ENCODE results near the gene S100PBP. TPM values are rescaled to one million over a fixed set of nuclear protein-coding genes. Genes with fewer than 3 reads are reported as not detected.
A peak's percentile ranks its signal among the peaks of the same experiment; 100 is the strongest.

Gene S100PBP
- total RNA-seq, 1 experiment from 2014 or later: 69.3 TPM

- no peaks in the 10 kb centered on the region for H3K27me3 ChIP-seq (replicated peaks; ENCODE audit: insufficient read depth, low read depth, low read length, poor library complexity)
- ChIA-PET CTCF (no interaction called here), POLR2A (ENCODE audit: low non-redundant PET) (no interaction called here)
- TSS peak; percentile 46 for BruUV-seq (replicated peaks)
- H3K4me1 ChIP-seq (ENCODE audit: insufficient read depth, low read length, poor library complexity, severe bottlenecking): peaks cover 21% of the 10 kb centered on the region
- TF ChIP-seq, protein P1, sequence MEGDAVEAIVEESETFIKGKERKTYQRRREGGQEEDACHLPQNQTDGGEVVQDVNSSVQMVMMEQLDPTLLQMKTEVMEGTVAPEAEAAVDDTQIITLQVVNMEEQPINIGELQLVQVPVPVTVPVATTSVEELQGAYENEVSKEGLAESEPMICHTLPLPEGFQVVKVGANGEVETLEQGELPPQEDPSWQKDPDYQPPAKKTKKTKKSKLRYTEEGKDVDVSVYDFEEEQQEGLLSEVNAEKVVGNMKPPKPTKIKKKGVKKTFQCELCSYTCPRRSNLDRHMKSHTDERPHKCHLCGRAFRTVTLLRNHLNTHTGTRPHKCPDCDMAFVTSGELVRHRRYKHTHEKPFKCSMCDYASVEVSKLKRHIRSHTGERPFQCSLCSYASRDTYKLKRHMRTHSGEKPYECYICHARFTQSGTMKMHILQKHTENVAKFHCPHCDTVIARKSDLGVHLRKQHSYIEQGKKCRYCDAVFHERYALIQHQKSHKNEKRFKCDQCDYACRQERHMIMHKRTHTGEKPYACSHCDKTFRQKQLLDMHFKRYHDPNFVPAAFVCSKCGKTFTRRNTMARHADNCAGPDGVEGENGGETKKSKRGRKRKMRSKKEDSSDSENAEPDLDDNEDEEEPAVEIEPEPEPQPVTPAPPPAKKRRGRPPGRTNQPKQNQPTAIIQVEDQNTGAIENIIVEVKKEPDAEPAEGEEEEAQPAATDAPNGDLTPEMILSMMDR (conservative IDR thresholded peaks at IDR 0.05; ENCODE audit: low read depth, low read length): no peak
- TF ChIP-seq EZH2 (IDR thresholded peaks at IDR 0.05; ENCODE audit: borderline replicate concordance, low read depth, low read length, poor library complexity, severe bottlenecking): no peak
- DNase-seq (ENCODE audit: low spot score): peak; percentile 91
- H3K9me3 ChIP-seq (ENCODE audit: low read depth, low read length, poor library complexity, severe bottlenecking): no peaks in the 10 kb centered on the region
- peak overlapping the region; percentile 94 for H3K27ac ChIP-seq (ENCODE audit: low read depth, low read length, poor library complexity, severe bottlenecking)
- peaks cover 14% of the 10 kb centered on the region for H3K36me3 ChIP-seq (ENCODE audit: insufficient read depth, low read length, poor library complexity, severe bottlenecking)
- H3K4me3 ChIP-seq (ENCODE audit: low read depth, low read length, poor library complexity, severe bottlenecking): peak overlapping the region; percentile 89
- intact Hi-C loops (cut with micrococcal nuclease; ENCODE audit: unreplicated experiment): no loop called here
These were observed 648 bp downstream of the S100PBP start for GRCh38 chr1:32817815-32818786.

GRCh38 chr1:32818804-32819541 is 1.5 kb downstream of the S100PBP start:
- Histone ChIP-seq H3K27me3 (replicated peaks; ENCODE audit: insufficient read depth, low read depth, low read length, poor library complexity) (no peaks in the 10 kb centered on the region), H3K4me3 (ENCODE audit: low read depth, low read length, poor library complexity, severe bottlenecking) (peak overlapping the region; percentile 89), H3K36me3 (ENCODE audit: insufficient read depth, low read length, poor library complexity, severe bottlenecking) (peaks cover 10% of the 10 kb centered on the region), H3K27ac (ENCODE audit: low read depth, low read length, poor library complexity, severe bottlenecking) (peak overlapping the region; percentile 94), H3K9me3 (ENCODE audit: low read depth, low read length, poor library complexity, severe bottlenecking) (no peaks in the 10 kb centered on the region), H3K4me1 (ENCODE audit: insufficient read depth, low read length, poor library complexity, severe bottlenecking) (peaks cover 21% of the 10 kb centered on the region)
- DNase-seq (ENCODE audit: low spot score): no peak
- intact Hi-C loops (cut with micrococcal nuclease; ENCODE audit: unreplicated experiment): no loop called here
- TF ChIP-seq, protein P1 (conservative IDR thresholded peaks at IDR 0.05; ENCODE audit: low read depth, low read length): no peak
- no peak for TF ChIP-seq EZH2 (IDR thresholded peaks at IDR 0.05; ENCODE audit: borderline replicate concordance, low read depth, low read length, poor library complexity, severe bottlenecking)
- CTCF ChIA-PET: no interaction called here
- POLR2A ChIA-PET (ENCODE audit: low non-redundant PET): no interaction called here
- no TSS peak for BruUV-seq (replicated peaks)

DNA sequence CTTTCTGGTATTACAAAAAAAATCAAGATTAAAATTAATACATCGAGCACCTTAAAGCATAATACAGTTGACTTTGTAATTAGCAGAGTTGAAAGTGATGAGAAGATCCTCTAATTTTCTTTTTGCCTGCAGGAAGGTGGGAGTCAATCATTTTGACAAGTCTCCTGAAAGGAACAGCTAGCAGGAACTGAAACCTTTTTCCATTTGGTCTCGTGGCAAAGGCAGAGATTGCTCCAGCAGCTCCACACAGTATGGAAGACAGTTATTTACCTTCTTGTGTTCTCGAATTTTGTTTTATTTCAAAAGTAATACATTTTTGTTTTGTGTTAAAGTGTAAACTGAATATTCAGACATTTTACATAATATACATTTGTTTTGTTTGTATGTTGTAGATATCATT is 7.7 kb downstream of the S100PBP start:
- Histone ChIP-seq H3K4me3 (ENCODE audit: low read depth, low read length, poor library complexity, severe bottlenecking) (no peak overlapping the region), H3K27ac (ENCODE audit: low read depth, low read length, poor library complexity, severe bottlenecking) (no peak overlapping the region), H3K27me3 (replicated peaks; ENCODE audit: insufficient read depth, low read depth, low read length, poor library complexity) (no peaks in the 10 kb centered on the region), H3K36me3 (ENCODE audit: insufficient read depth, low read length, poor library complexity, severe bottlenecking) (peaks cover 53% of the 10 kb centered on the region), H3K9me3 (ENCODE audit: low read depth, low read length, poor library complexity, severe bottlenecking) (no peaks in the 10 kb centered on the region), H3K4me1 (ENCODE audit: insufficient read depth, low read length, poor library complexity, severe bottlenecking) (no peaks in the 10 kb centered on the region)
- intact Hi-C loops (cut with micrococcal nuclease; ENCODE audit: unreplicated experiment): no loop called here
- POLR2A ChIA-PET (ENCODE audit: low non-redundant PET): no interaction called here
- CTCF ChIA-PET: no interaction called here
- no peak for DNase-seq (ENCODE audit: low spot score)
- no TSS peak for BruUV-seq (replicated peaks)
- TF ChIP-seq EZH2 (IDR thresholded peaks at IDR 0.05; ENCODE audit: borderline replicate concordance, low read depth, low read length, poor library complexity, severe bottlenecking): no peak
- TF ChIP-seq, protein P1 (conservative IDR thresholded peaks at IDR 0.05; ENCODE audit: low read depth, low read length): no peak
